HepG2 (cell line): ENCODE measurements around the gene TTLL12. TPM values are rescaled to one million over a fixed set of nuclear protein-coding genes. Genes with fewer than 3 reads are reported as not detected.
A peak's percentile ranks its signal among the peaks of the same experiment; 100 is the strongest.

Source experiments
- ATAC-seq: fragments of 200-7000 bp; cut with Tn5 transposase; 3 replicates; pipeline ENCODE4 v1.9.1; 2020; ENCODE audit warnings: mild to moderate bottlenecking, moderate library complexity
- BruUV-seq: library from RNA; stranded (reverse); fragments of 400-500 nt; replicated peaks from 2 replicates; lab custom pipeline; 2021; lab: Mats Ljungman, UMichigan
- CTCF ChIA-PET: fragments of 300-600 bp; formaldehyde crosslinking; extraction: SDS; loops from one replicate; lab custom pipeline; 2021; ENCODE audit warnings: low total read pairs, inconsistent platforms, low intra/inter-chr PET ratio; lab: Yijun Ruan, JAX
- POLR2A ChIA-PET: fragments of 350-600 bp; sonication (Branson Sonifier 250); formaldehyde crosslinking; loops from one replicate; lab custom pipeline; 2020; ENCODE audit warnings: antibody characterized with exemption, inconsistent platforms; lab: Yijun Ruan, JAX
- DNase-seq: peaks from one replicate; pipeline ENCODE4 v3.0.0-alpha.2; 2015; ENCODE audit warnings: low spot score
- FAIRE-seq: peaks from 3 replicates; lab custom pipeline; 2011; peaks lifted over from hg19 to GRCh38; lab: Jason Lieb, UNC
- H2AFZ ChIP-seq: one replicate; pipeline ENCODE4 v1.6.1; 2011; ENCODE audit warnings: low read length, inconsistent platforms
- H3K27ac ChIP-seq: fragments of 300-600 bp; 3 replicates; pipeline ENCODE4 v1.8.0; 2011; ENCODE audit warnings: mixed run types, mild to moderate bottlenecking, mixed read lengths, low read length, inconsistent platforms; ENCODE audit not compliant: insufficient read depth; ENCODE audit errors: extremely low read length
- H3K27me3 ChIP-seq, 2 experiments: fragments of 200-600 bp in 1 of 2; 2 replicates in 1 of 2; 3 replicates in 1 of 2; pipeline versions ENCODE4 v1.6.0 to v1.8.0; 2011; ENCODE audit warnings: low read length in 2 of 2, mild to moderate bottlenecking in 2 of 2, moderate library complexity in 2 of 2, inconsistent platforms in 1 of 2; ENCODE audit not compliant: insufficient read depth in 2 of 2, control insufficient read depth in 1 of 2
- H3K36me3 ChIP-seq, 2 experiments: fragments of 200-600 bp in 1 of 2; replicated peaks in 1 of 2; 2 replicates in 1 of 2; 3 replicates in 1 of 2; pipeline versions ENCODE4 v1.5.1 to v1.8.0; 2011; ENCODE audit warnings: low read length in 2 of 2, inconsistent platforms in 1 of 2; ENCODE audit not compliant: insufficient read depth in 2 of 2, control insufficient read depth in 1 of 2
- H3K4me1 ChIP-seq: 2 replicates; pipeline ENCODE4 v1.5.1; 2012; ENCODE audit warnings: low read length, inconsistent platforms; ENCODE audit not compliant: insufficient read depth
- H3K4me2 ChIP-seq: 2 replicates; pipeline ENCODE4 v1.6.0; 2011; ENCODE audit warnings: low read depth, low read length, inconsistent platforms
- H3K4me3 ChIP-seq, 3 experiments: fragments of 200-600 bp in 1 of 3; sonication (generic), shearing (Covaris generic) in 1 of 3; replicated peaks in 1 of 3; 2 replicates each; pipeline ENCODE4 v1.5.1; 2011 to 2016; ENCODE audit warnings: low read length in 3 of 3, inconsistent platforms in 2 of 3, low read depth in 2 of 3, mild to moderate bottlenecking in 2 of 3, control low read depth in 1 of 3, mixed read lengths in 1 of 3; ENCODE audit not compliant: insufficient read depth in 1 of 3
- H3K79me2 ChIP-seq: one replicate; pipeline ENCODE4 v1.6.1; 2011; ENCODE audit warnings: low read length, inconsistent platforms; ENCODE audit not compliant: insufficient read depth
- H3K9ac ChIP-seq: 2 replicates; pipeline ENCODE4 v1.6.0; 2011; ENCODE audit warnings: mild to moderate bottlenecking, low read depth, low read length, inconsistent platforms; ENCODE audit not compliant: insufficient read depth
- H3K9me3 ChIP-seq: 2 replicates; pipeline ENCODE4 v1.5.1; 2012; ENCODE audit warnings: mild to moderate bottlenecking, low read length
- H4K20me1 ChIP-seq: 2 replicates; pipeline ENCODE4 v1.6.0; 2011; ENCODE audit warnings: inconsistent platforms, mild to moderate bottlenecking, low read length, moderate library complexity; ENCODE audit not compliant: insufficient read depth
- CEBPZ ChIP-seq: IDR thresholded peaks from 2 replicates; pipeline ENCODE4 v1.6.1; 2012; ENCODE audit warnings: low read length, improper control_type of control experiment
- FOSL2 ChIP-seq: sonication (generic); formaldehyde crosslinking; IDR thresholded peaks from 2 replicates; pipeline ENCODE4 v1.4.0; 2020; ENCODE audit warnings: missing genetic modification reagents
- GABPB1 ChIP-seq: IDR thresholded peaks from 2 replicates; pipeline ENCODE4 v1.6.1; 2016; ENCODE audit warnings: mild to moderate bottlenecking, missing genetic modification reagents, moderate library complexity, missing compliant biosample characterization
- HHEX ChIP-seq: IDR thresholded peaks from 2 replicates; pipeline ENCODE4 v1.6.1; 2016; ENCODE audit warnings: control low read depth
- HOXA5 ChIP-seq: sonication (generic); formaldehyde crosslinking; IDR thresholded peaks from 2 replicates; pipeline ENCODE4 v1.4.0; 2020; ENCODE audit warnings: missing genetic modification reagents
- HOXA9 ChIP-seq: sonication (generic); formaldehyde crosslinking; IDR thresholded peaks from 2 replicates; pipeline ENCODE4 v1.8.1; 2022; ENCODE audit warnings: missing genetic modification reagents, mild to moderate bottlenecking, moderate library complexity, borderline replicate concordance
- ZC3H4 ChIP-seq: sonication (generic); formaldehyde crosslinking; IDR thresholded peaks from 2 replicates; pipeline ENCODE4 v1.4.0; 2020; ENCODE audit warnings: missing genetic modification reagents, borderline replicate concordance
- ZNF124 ChIP-seq: sonication (generic); formaldehyde crosslinking; IDR thresholded peaks from 2 replicates; pipeline ENCODE4 v1.4.0; 2020; ENCODE audit warnings: missing genetic modification reagents
- ZNF552 ChIP-seq: sonication (generic); formaldehyde crosslinking; IDR thresholded peaks from 2 replicates; pipeline ENCODE4 v1.9.0; 2022; ENCODE audit warnings: missing genetic modification reagents, mild to moderate bottlenecking, borderline replicate concordance
- ZNF883 ChIP-seq: sonication (generic); formaldehyde crosslinking; IDR thresholded peaks from 2 replicates; pipeline ENCODE4 v1.5.1; 2020; ENCODE audit warnings: mild to moderate bottlenecking, missing genetic modification reagents; ENCODE audit errors: not compliant biosample characterization
- WGBS: methylation state at CpG from one replicate; pipeline ENCODE4 v1.1.6; 2017; ENCODE audit warnings: low lambda C conversion rate; 5-methylcytosine and 5-hydroxymethylcytosine counted together
- in situ Hi-C: cut with HindIII; loops from 2 replicates; pipeline ENCODE4 v1.10.0; 2017; ENCODE audit warnings: low pct_unique_long_range_greater_than_20kb; ENCODE audit not compliant: extremely low pct_ligation_motif_present
- intact Hi-C: fragments of 100-400 bp; cut with micrococcal nuclease; formaldehyde crosslinking; loops from one replicate; pipeline ENCODE4 v1.10.0; 2022; ENCODE audit not compliant: unreplicated experiment
- polyA plus RNA-seq, 8 experiments: library from polyadenylated mRNA; depleted of rRNA in 3 of 8; stranded (reverse) in 7 of 8; unstranded in 1 of 8; fragments of >200 nt; fragmentation: Illumina TruSeq in 4 of 8; extraction: Trizol in 4 of 8; gene quantifications; 2 replicates each; pipeline versions ENCODE4 v1.2.1 to v1.2.3, GENCODE V29; 2011 to 2016; ENCODE audit warnings: low read depth in 4 of 8, missing spikeins in 1 of 8, mixed read lengths in 1 of 8; ENCODE audit not compliant: insufficient read depth in 1 of 8
- total RNA-seq, 5 experiments: library from RNA; depleted of rRNA; stranded (reverse); fragments of >200 nt; fragmentation: Illumina TruSeq; extraction: Trizol; gene quantifications; 2 replicates each; pipeline ENCODE4 v1.2.3, GENCODE V29; 2016; ENCODE audit warnings: low read depth in 1 of 5

Gene TTLL12
- total and polyA plus RNA-seq, 2 of the 13 experiments (the other 11 are each of a cell fraction or from before 2014, with no cell fraction given): 11.9 to 38.1 TPM

- TF ChIP-seq ZC3H4 (CRISPR knock-in tag): no peak
- TF ChIP-seq, all 625 proteins: peak for 2
Observed at GRCh38 chr22:43157874-43158546, 28.9 kb downstream of the TTLL12 start (continued).

- Histone ChIP-seq H3K9ac (no peak overlapping the region), H3K4me2 (no peak overlapping the region), H3K27me3 (peaks cover 6 to 19% of the 10 kb centered on the region in 2 experiments; a peak in 4 of 5 replicates), H3K9me3 (no peaks in the 10 kb centered on the region), H3K4me1 (peaks cover 33% of the 10 kb centered on the region), H3K79me2 (no peaks in the 10 kb centered on the region), H3K36me3 (no peaks in the 10 kb centered on the region), H4K20me1 (no peaks in the 10 kb centered on the region), H3K27ac (no peak overlapping the region), H3K4me3 (no peak overlapping the region), H2AFZ (no peak overlapping the region)
- 55% methylated on average over 9 of the region's 12 CpGs for WGBS
- in situ Hi-C loops (no loop called here), intact Hi-C loops (no loop called here)
- no peak for DNase-seq
- no TSS peak for BruUV-seq
- FAIRE-seq: no peak
- CTCF ChIA-PET: no interaction called here
- TF ChIP-seq ZNF883 (no peak), ZNF124 (CRISPR knock-in tag) (no peak), HOXA9 (CRISPR knock-in tag) (no peak)
- POLR2A ChIA-PET: interaction anchor here (0.6 kb wide), 1 partner anchor 11 kb away, joined by 3 read pairs; no protein-coding TSS in a partner anchor
- no peak for ATAC-seq
Observed at GRCh38 chr22:43156413-43156812, 30.5 kb downstream of the TTLL12 start.

GRCh38 chr22:43155789-43156188 is 31.1 kb downstream of the TTLL12 start:
- Histone ChIP-seq H3K9ac (no peak overlapping the region), H4K20me1 (no peaks in the 10 kb centered on the region), H3K9me3 (no peaks in the 10 kb centered on the region), H3K4me3 (no peak overlapping the region), H3K27me3 (peaks cover 6 to 24% of the 10 kb centered on the region in 2 experiments; a peak in 4 of 5 replicates), H3K4me2 (no peak overlapping the region), H3K4me1 (peaks cover 37% of the 10 kb centered on the region), H3K79me2 (no peaks in the 10 kb centered on the region), H2AFZ (no peak overlapping the region), H3K36me3 (no peaks in the 10 kb centered on the region), H3K27ac (no peak overlapping the region)
- no CpG with 5 or more reads among the region's 5 CpGs for WGBS
- FAIRE-seq (no peak), DNase-seq (no peak), ATAC-seq (no peak)
- in situ Hi-C loops: no loop called here
- TF ChIP-seq GABPB1 (CRISPR knock-in tag) (no peak), CEBPZ (no peak), FOSL2 (0 out of 2 replicates have a peak, but pooled peaks have one; percentile 30), HHEX (CRISPR knock-in tag) (no peak), ZNF552 (no peak), HOXA5 (CRISPR knock-in tag) (no peak)
- ChIA-PET CTCF (no interaction called here), POLR2A (interaction anchor here (0.6 kb wide), 1 partner anchor 10 kb away, joined by 3 read pairs; no protein-coding TSS in a partner anchor)
- intact Hi-C loops: no loop called here
- BruUV-seq: no TSS peak
